ENCODE data around the gene RXFP1.

- TF ChIP-seq CTCF (IDR thresholded peaks at IDR 0.05) (no peak), POLR2A (IDR thresholded peaks at IDR 0.05) (no peak)
Measured at GRCh38 chr4:158590306-158590705, 68.6 kb downstream of the RXFP1 start.

All from prostate gland (tissue), 2 donors.